ENCODE data around the gene ATP2B2. TPM values are rescaled to one million over a fixed set of nuclear protein-coding genes. Genes with fewer than 3 reads are reported as not detected.

The ATP2B2 gene
- total and polyA plus RNA-seq, 10 of the 15 experiments (the other 5 are each of a cell fraction or from before 2014, with no cell fraction given): 0.04 TPM; not detected in 9

- TF ChIP-seq SPI1 (IDR thresholded peaks at IDR 0.05; ENCODE audit: borderline replicate concordance, insufficient read depth, low read depth, low read length) (no peak), EP300 (IDR thresholded peaks at IDR 0.05; ENCODE audit: borderline replicate concordance in 1 of 2, control insufficient read depth in 1 of 2, low read depth in 2 of 2, low read length in 2 of 2) (no peak), ZNF217 (IDR thresholded peaks at IDR 0.05) (no peak), ATF2 (IDR thresholded peaks at IDR 0.05; ENCODE audit: low read length) (no peak)
These were observed 50.4 kb downstream of the ATP2B2 start (continued) for GRCh38 chr3:10454907-10455544.

- BruUV-seq (replicated peaks): no TSS peak
- FAIRE-seq (no peak), ATAC-seq (no peak), DNase-seq (ENCODE audit: low read depth, low spot score) (no peak)
- no peak overlapping the region for H3K9ac ChIP-seq (ENCODE audit: control insufficient read depth, insufficient read depth, low read length)
- ChIA-PET RAD21 (ENCODE audit: unreplicated experiment) (no interaction called here), CTCF (no interaction called here), POLR2A (no interaction called here), SMC1A (ENCODE audit: uncharacterized antibody, unreplicated experiment) (no interaction called here)
- peaks cover 0 to 2% of the 10 kb centered on the region in 2 experiments; a peak in 2 of 4 replicates for H3K27me3 ChIP-seq (replicated peaks in 1 of 2; ENCODE audit: control insufficient read depth in 2 of 2, insufficient read depth in 2 of 2, low read length in 1 of 2)
- whole genome bisulfite sequencing (ENCODE audit: insufficient coverage, insufficient replicate concordance, low lambda C conversion rate, missing lambda C conversion rate): 23% methylated on average over 7 of the region's 7 CpGs
- H3K4me2 ChIP-seq (ENCODE audit: control insufficient read depth, insufficient read depth): no peak overlapping the region
- no peak overlapping the region for H3K4me3 ChIP-seq
- intact Hi-C loops (cut with micrococcal nuclease; ENCODE audit: unreplicated experiment): no loop called here
- in situ Hi-C loops (cut with MboI): no loop called here
- no peaks in the 10 kb centered on the region for H3K9me3 ChIP-seq (replicated peaks; ENCODE audit: control insufficient read depth, insufficient read depth, low read length)
- H4K20me1 ChIP-seq (ENCODE audit: control insufficient read depth, insufficient read depth): no peaks in the 10 kb centered on the region
- no peak overlapping the region for H2AFZ ChIP-seq (ENCODE audit: control insufficient read depth, low read depth, low read length)
- peaks cover 16% of the 10 kb centered on the region for H3K4me1 ChIP-seq (ENCODE audit: control insufficient read depth, insufficient read depth, low read length)
- H3K27ac ChIP-seq (ENCODE audit: control insufficient read depth, insufficient read depth): no peak overlapping the region
- no peaks in the 10 kb centered on the region for H3K79me2 ChIP-seq (ENCODE audit: control insufficient read depth, insufficient read depth, low read length)
- TF ChIP-seq NFXL1 (IDR thresholded peaks at IDR 0.05; ENCODE audit: borderline replicate concordance) (no peak), ZBED1 (IDR thresholded peaks at IDR 0.05; ENCODE audit: borderline replicate concordance) (no peak)
- no peaks in the 10 kb centered on the region for H3K36me3 ChIP-seq (ENCODE audit: control insufficient read depth in 2 of 2, insufficient read depth in 2 of 2, low read length in 1 of 2)
These were observed 51.8 kb downstream of the ATP2B2 start for GRCh38 chr3:10453431-10454163.
